Measurements from ENCODE around the gene SEMA5A. TPM values are rescaled to one million over a fixed set of nuclear protein-coding genes. Genes with fewer than 3 reads are reported as not detected.

The SEMA5A gene
- polyA plus RNA-seq, 1 of the 3 experiments (the other 2 are of a cell fraction), result 0.58 TPM

DNA sequence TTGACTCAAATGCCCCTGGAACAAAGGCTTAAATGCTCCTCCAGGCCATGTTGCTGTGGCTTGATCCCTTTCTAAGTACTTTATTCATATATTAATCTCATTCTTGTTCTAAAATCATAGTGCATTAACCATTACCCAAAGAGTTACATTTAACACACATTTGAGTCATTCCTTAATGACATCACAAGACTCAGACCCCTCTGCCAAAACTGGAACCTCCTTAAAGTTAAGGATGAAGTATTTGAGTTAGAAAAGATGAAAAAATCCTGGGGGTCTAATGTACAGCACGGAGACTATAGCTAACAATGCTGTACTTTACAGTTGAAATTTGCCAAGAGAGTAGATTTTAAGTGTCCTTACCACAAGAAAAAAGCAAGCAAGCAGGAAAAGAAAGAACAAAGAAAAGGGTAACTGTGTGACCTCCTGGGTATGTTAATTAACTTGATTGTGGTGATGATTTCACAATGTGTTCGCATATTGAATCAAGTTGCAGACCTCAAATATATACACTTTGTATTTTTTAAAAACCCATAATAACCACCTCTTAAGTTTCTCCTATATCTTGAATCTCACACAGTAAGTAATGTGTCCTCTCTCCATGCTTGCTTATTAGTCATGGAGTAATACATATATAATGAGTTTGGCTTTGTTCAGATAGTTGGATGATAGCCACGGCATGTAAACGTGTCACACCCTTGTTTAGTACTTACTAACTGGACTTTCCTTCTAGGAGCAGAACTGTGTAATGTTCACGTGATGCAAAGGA is 376.9 kb downstream of the SEMA5A start (continued):
- TF ChIP-seq, protein P1, sequence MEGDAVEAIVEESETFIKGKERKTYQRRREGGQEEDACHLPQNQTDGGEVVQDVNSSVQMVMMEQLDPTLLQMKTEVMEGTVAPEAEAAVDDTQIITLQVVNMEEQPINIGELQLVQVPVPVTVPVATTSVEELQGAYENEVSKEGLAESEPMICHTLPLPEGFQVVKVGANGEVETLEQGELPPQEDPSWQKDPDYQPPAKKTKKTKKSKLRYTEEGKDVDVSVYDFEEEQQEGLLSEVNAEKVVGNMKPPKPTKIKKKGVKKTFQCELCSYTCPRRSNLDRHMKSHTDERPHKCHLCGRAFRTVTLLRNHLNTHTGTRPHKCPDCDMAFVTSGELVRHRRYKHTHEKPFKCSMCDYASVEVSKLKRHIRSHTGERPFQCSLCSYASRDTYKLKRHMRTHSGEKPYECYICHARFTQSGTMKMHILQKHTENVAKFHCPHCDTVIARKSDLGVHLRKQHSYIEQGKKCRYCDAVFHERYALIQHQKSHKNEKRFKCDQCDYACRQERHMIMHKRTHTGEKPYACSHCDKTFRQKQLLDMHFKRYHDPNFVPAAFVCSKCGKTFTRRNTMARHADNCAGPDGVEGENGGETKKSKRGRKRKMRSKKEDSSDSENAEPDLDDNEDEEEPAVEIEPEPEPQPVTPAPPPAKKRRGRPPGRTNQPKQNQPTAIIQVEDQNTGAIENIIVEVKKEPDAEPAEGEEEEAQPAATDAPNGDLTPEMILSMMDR (IDR thresholded peaks at IDR 0.05), result no peak
- TF ChIP-seq NFIC (IDR thresholded peaks at IDR 0.05; ENCODE audit: borderline replicate concordance), result no peak
- no peak for TF ChIP-seq JUND (IDR thresholded peaks at IDR 0.05)
- TF ChIP-seq, protein P2, sequence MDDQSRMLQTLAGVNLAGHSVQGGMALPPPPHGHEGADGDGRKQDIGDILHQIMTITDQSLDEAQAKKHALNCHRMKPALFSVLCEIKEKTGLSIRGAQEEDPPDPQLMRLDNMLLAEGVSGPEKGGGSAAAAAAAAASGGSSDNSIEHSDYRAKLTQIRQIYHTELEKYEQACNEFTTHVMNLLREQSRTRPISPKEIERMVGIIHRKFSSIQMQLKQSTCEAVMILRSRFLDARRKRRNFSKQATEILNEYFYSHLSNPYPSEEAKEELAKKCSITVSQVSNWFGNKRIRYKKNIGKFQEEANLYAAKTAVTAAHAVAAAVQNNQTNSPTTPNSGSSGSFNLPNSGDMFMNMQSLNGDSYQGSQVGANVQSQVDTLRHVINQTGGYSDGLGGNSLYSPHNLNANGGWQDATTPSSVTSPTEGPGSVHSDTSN (IDR thresholded peaks at IDR 0.05), result no peak
- no peak for TF ChIP-seq GATA2 (CRISPR knock-in tag; IDR thresholded peaks at IDR 0.05)

DNA sequence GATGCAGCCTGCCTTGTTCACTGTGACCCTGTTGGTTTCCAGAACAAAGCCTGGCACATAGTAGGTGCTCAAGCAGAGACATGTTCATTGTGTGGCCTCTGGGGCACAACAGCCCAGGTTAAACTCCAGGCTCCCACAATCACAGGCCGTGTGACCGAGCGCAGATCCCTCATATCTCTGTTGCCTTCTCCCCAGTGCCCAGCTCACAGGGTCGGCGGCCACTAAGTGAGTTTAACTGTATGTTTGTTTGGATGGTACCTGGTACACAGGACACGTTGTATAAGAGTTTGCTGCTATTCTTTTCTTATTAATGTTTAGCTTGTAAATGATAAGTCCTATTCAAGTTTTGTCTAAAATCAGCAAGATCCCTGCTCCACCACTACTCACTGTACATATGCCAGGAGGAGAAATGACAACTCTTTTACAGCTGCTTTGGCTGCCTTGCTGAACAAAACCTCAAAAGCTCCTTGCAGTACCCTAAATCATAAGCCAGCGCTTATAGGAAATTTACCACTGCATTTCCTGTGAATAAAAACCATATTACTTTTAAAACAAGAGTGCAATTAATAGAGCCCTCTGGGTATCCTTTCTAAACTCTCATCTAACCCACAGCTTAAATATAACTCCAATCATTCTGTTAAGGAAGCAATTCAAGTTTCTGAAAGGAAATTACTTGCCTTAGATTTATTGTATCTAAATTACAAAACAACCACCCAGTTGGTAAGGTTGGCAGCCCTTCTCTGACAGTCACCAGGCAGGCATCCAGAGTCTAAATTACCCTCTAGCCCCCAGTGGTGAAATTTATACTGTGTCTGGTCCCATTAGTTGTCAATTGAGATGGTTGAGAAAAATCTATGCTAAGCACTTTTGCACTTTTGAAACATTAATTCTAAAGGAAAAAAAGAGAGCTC is 379.4 kb downstream of the SEMA5A start:
- Histone ChIP-seq H3K36me3 (replicated peaks in 1 of 2; ENCODE audit: control insufficient read depth in 1 of 2, insufficient read depth in 2 of 2, low read length in 1 of 2) (no peaks in the 10 kb centered on the region), H3K4me3 (ENCODE audit: low read depth in 2 of 2, low read length in 1 of 2) (no peak overlapping the region), H2AFZ (ENCODE audit: low read depth) (no peak overlapping the region), H3K27ac (ENCODE audit: low read depth in 2 of 2, low read length in 1 of 2) (no peak overlapping the region), H3K79me2 (ENCODE audit: insufficient read depth) (no peaks in the 10 kb centered on the region), H3K9me3 (no peaks in the 10 kb centered on the region), H3K9ac (no peak overlapping the region), H3K4me1 (ENCODE audit: control insufficient read depth in 1 of 2, insufficient read depth in 2 of 2, low read depth in 1 of 2, low read length in 1 of 2) (peaks cover 0 to 2% of the 10 kb centered on the region in 2 experiments; a peak in 2 of 4 replicates), H4K20me1 (ENCODE audit: insufficient read depth) (no peaks in the 10 kb centered on the region), H3K27me3 (ENCODE audit: insufficient read depth) (no peaks in the 10 kb centered on the region), H3K4me2 (no peak overlapping the region), H3F3A (replicated peaks; ENCODE audit: insufficient read depth) (no peaks in the 10 kb centered on the region), H3K9me2 (no peaks in the 10 kb centered on the region)
- DNase-seq, result no peak
- ChIA-PET CTCF (interaction anchor here (0.8 to 2.7 kb wide), 8 partner anchors 9 to 74 kb away, joined by 3 to 11 read pairs (median 4); no protein-coding TSS in a partner anchor), POLR2A (no interaction called here)
- TF ChIP-seq, protein P3, sequence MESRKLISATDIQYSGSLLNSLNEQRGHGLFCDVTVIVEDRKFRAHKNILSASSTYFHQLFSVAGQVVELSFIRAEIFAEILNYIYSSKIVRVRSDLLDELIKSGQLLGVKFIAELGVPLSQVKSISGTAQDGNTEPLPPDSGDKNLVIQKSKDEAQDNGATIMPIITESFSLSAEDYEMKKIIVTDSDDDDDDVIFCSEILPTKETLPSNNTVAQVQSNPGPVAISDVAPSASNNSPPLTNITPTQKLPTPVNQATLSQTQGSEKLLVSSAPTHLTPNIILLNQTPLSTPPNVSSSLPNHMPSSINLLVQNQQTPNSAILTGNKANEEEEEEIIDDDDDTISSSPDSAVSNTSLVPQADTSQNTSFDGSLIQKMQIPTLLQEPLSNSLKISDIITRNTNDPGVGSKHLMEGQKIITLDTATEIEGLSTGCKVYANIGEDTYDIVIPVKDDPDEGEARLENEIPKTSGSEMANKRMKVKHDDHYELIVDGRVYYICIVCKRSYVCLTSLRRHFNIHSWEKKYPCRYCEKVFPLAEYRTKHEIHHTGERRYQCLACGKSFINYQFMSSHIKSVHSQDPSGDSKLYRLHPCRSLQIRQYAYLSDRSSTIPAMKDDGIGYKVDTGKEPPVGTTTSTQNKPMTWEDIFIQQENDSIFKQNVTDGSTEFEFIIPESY (IDR thresholded peaks at IDR 0.05; ENCODE audit: borderline replicate concordance, low read depth), result no peak
- TF ChIP-seq TEAD4 (IDR thresholded peaks at IDR 0.05; ENCODE audit: borderline replicate concordance, insufficient read depth) (no peak), NFIC (IDR thresholded peaks at IDR 0.05; ENCODE audit: borderline replicate concordance) (no peak), SMC3 (IDR thresholded peaks at IDR 0.05; ENCODE audit: low read depth, low read length) (no peak), GABPA (IDR thresholded peaks at IDR 0.05; ENCODE audit: low read depth) (no peak), RCOR1 (IDR thresholded peaks at IDR 0.05; ENCODE audit: low read length) (no peak)
- TF ChIP-seq, protein P4, sequence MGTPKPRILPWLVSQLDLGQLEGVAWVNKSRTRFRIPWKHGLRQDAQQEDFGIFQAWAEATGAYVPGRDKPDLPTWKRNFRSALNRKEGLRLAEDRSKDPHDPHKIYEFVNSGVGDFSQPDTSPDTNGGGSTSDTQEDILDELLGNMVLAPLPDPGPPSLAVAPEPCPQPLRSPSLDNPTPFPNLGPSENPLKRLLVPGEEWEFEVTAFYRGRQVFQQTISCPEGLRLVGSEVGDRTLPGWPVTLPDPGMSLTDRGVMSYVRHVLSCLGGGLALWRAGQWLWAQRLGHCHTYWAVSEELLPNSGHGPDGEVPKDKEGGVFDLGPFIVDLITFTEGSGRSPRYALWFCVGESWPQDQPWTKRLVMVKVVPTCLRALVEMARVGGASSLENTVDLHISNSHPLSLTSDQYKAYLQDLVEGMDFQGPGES (IDR thresholded peaks at IDR 0.05; ENCODE audit: low read depth, low read length), result no peak
- TF ChIP-seq, protein P2 (IDR thresholded peaks at IDR 0.05), result no peak
- TF ChIP-seq, protein P5, sequence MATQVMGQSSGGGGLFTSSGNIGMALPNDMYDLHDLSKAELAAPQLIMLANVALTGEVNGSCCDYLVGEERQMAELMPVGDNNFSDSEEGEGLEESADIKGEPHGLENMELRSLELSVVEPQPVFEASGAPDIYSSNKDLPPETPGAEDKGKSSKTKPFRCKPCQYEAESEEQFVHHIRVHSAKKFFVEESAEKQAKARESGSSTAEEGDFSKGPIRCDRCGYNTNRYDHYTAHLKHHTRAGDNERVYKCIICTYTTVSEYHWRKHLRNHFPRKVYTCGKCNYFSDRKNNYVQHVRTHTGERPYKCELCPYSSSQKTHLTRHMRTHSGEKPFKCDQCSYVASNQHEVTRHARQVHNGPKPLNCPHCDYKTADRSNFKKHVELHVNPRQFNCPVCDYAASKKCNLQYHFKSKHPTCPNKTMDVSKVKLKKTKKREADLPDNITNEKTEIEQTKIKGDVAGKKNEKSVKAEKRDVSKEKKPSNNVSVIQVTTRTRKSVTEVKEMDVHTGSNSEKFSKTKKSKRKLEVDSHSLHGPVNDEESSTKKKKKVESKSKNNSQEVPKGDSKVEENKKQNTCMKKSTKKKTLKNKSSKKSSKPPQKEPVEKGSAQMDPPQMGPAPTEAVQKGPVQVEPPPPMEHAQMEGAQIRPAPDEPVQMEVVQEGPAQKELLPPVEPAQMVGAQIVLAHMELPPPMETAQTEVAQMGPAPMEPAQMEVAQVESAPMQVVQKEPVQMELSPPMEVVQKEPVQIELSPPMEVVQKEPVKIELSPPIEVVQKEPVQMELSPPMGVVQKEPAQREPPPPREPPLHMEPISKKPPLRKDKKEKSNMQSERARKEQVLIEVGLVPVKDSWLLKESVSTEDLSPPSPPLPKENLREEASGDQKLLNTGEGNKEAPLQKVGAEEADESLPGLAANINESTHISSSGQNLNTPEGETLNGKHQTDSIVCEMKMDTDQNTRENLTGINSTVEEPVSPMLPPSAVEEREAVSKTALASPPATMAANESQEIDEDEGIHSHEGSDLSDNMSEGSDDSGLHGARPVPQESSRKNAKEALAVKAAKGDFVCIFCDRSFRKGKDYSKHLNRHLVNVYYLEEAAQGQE (IDR thresholded peaks at IDR 0.05; ENCODE audit: low read depth, low read length), result no peak
- TF ChIP-seq, protein P6, sequence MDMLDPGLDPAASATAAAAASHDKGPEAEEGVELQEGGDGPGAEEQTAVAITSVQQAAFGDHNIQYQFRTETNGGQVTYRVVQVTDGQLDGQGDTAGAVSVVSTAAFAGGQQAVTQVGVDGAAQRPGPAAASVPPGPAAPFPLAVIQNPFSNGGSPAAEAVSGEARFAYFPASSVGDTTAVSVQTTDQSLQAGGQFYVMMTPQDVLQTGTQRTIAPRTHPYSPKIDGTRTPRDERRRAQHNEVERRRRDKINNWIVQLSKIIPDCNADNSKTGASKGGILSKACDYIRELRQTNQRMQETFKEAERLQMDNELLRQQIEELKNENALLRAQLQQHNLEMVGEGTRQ (IDR thresholded peaks at IDR 0.05; ENCODE audit: borderline replicate concordance, low read depth, low read length), result no peak
- WGBS (ENCODE audit: low lambda C conversion rate), result 85% methylated on average over 4 of the region's 7 CpGs
